Trophoblast cell (in vitro differentiated cells and primary cell): ENCODE data around the gene ZNF738.

Experiments used
- DNase-seq, 2 donors: peaks; one replicate each; pipeline ENCODE4 v3.0.0-alpha.2; 2016
- H2AFZ ChIP-seq: 2 replicates; pipeline ENCODE4 v1.6.1; 2013; ENCODE audit warnings: low read length, moderate library complexity, mild to moderate bottlenecking; ENCODE audit not compliant: insufficient read depth, poor library complexity
- H2AK5ac ChIP-seq: 2 replicates; pipeline ENCODE4 v1.6.1; 2013; ENCODE audit warnings: mild to moderate bottlenecking, low read length
- H2BK120ac ChIP-seq: 2 replicates; pipeline ENCODE4 v1.6.1; 2013; ENCODE audit warnings: low read length, mild to moderate bottlenecking, moderate library complexity; ENCODE audit not compliant: insufficient read depth, poor library complexity
- H2BK12ac ChIP-seq: 2 replicates; pipeline ENCODE4 v1.6.1; 2013; ENCODE audit warnings: mild to moderate bottlenecking, low read length, moderate library complexity
- H2BK5ac ChIP-seq: 2 replicates; pipeline ENCODE4 v1.6.1; 2013; ENCODE audit warnings: low read length, low read depth, moderate library complexity, mild to moderate bottlenecking; ENCODE audit not compliant: poor library complexity
- H3K14ac ChIP-seq: 2 replicates; pipeline ENCODE4 v1.6.1; 2013; ENCODE audit warnings: mild to moderate bottlenecking, low read length
- H3K18ac ChIP-seq: 2 replicates; pipeline ENCODE4 v1.6.1; 2013; ENCODE audit warnings: mild to moderate bottlenecking, low read length
- H3K23ac ChIP-seq: 2 replicates; pipeline ENCODE4 v1.6.1; 2013; ENCODE audit warnings: low read length
- H3K27ac ChIP-seq: 2 replicates; pipeline ENCODE4 v1.5.1; 2013; ENCODE audit warnings: low read depth, mild to moderate bottlenecking, inconsistent platforms, low read length, moderate library complexity
- H3K27me3 ChIP-seq: 2 replicates; pipeline ENCODE4 v1.6.1; 2013; ENCODE audit warnings: inconsistent platforms, mild to moderate bottlenecking, low read length, moderate library complexity; ENCODE audit not compliant: insufficient read depth
- H3K36me3 ChIP-seq, 2 experiments: 1 replicate in 1 of 2; 2 replicates in 1 of 2; pipeline ENCODE4 v1.6.1; 2013; ENCODE audit warnings: low read length in 2 of 2, mild to moderate bottlenecking in 2 of 2, moderate library complexity in 1 of 2; ENCODE audit not compliant: insufficient read depth in 2 of 2, control insufficient read depth in 1 of 2
- H3K4ac ChIP-seq: 2 replicates; pipeline ENCODE4 v1.6.1; 2013; ENCODE audit warnings: low read depth, mild to moderate bottlenecking, low read length, moderate library complexity
- H3K4me1 ChIP-seq, 2 experiments: 1 replicate in 1 of 2; 2 replicates in 1 of 2; pipeline ENCODE4 v1.6.1; 2013; ENCODE audit warnings: low read length in 2 of 2, mild to moderate bottlenecking in 2 of 2, moderate library complexity in 1 of 2; ENCODE audit not compliant: insufficient read depth in 2 of 2, control insufficient read depth in 1 of 2
- H3K4me2 ChIP-seq: 2 replicates; pipeline ENCODE4 v1.6.1; 2013; ENCODE audit warnings: inconsistent platforms, mild to moderate bottlenecking, low read length, moderate library complexity
- H3K4me3 ChIP-seq: 2 replicates; pipeline ENCODE4 v1.5.1; 2013; ENCODE audit warnings: mild to moderate bottlenecking, low read depth, low read length, inconsistent platforms
- H3K79me1 ChIP-seq: one replicate; pipeline ENCODE4 v1.6.1; 2013; ENCODE audit warnings: low read length
- H3K79me2 ChIP-seq: 2 replicates; pipeline ENCODE4 v1.6.1; 2013; ENCODE audit warnings: low read length, mild to moderate bottlenecking; ENCODE audit not compliant: control insufficient read depth, insufficient read depth, poor library complexity
- H3K9ac ChIP-seq: 2 replicates; pipeline ENCODE4 v1.6.1; 2013; ENCODE audit warnings: mild to moderate bottlenecking, low read length
- H3K9me3 ChIP-seq: 2 replicates; pipeline ENCODE4 v1.6.1; 2013; ENCODE audit warnings: low read depth, mild to moderate bottlenecking, control low read depth, inconsistent platforms, low read length; ENCODE audit not compliant: insufficient read depth
- H4K12ac ChIP-seq: 2 replicates; pipeline ENCODE4 v1.6.1; 2013; ENCODE audit warnings: low read depth, mild to moderate bottlenecking, low read length, moderate library complexity
- H4K8ac ChIP-seq: 2 replicates; pipeline ENCODE4 v1.6.1; 2013; ENCODE audit warnings: low read depth, mild to moderate bottlenecking, low read length, moderate library complexity
- H4K91ac ChIP-seq: one replicate; pipeline ENCODE4 v1.6.1; 2013; ENCODE audit warnings: low read depth, mild to moderate bottlenecking, low read length, moderate library complexity
- WGBS: extraction: QIAGEN DNeasy Blood & Tissue Kit; methylation state at CpG from one replicate; pipeline ENCODE4 v1.1.7; 2013; ENCODE audit warnings: missing lambda C conversion rate; ENCODE audit not compliant: insufficient read length, insufficient coverage; ENCODE audit errors: extremely low coverage; 5-methylcytosine and 5-hydroxymethylcytosine counted together

ZNF738 gene

GRCh38 chr19:21410166-21410565 is 51.4 kb downstream of the ZNF738 start:
- Histone ChIP-seq H3K14ac (no peak overlapping the region), H3K36me3 (peaks cover 19 to 23% of the 10 kb centered on the region in 2 experiments)

GRCh38 chr19:21422244-21422643 is 63.4 kb downstream of the ZNF738 start:
- no peak overlapping the region for H2BK120ac ChIP-seq
- H4K91ac ChIP-seq, result no peak overlapping the region
- no peak overlapping the region for H2BK12ac ChIP-seq
- no peak overlapping the region for H3K4ac ChIP-seq
- no peak overlapping the region for H4K12ac ChIP-seq
- H3K4me2 ChIP-seq, result no peak overlapping the region
- DNase-seq, result no peak
- no peak overlapping the region for H2BK5ac ChIP-seq
- H3K23ac ChIP-seq, result no peak overlapping the region
- no peaks in the 10 kb centered on the region for H3K4me1 ChIP-seq
- H3K18ac ChIP-seq, result no peak overlapping the region
- H3K36me3 ChIP-seq, result peaks cover 11 to 16% of the 10 kb centered on the region in 2 experiments
- no peak overlapping the region for H2AK5ac ChIP-seq
- H2AFZ ChIP-seq, result no peak overlapping the region
- no peak overlapping the region for H3K14ac ChIP-seq
- H4K8ac ChIP-seq, result no peak overlapping the region
- no peaks in the 10 kb centered on the region for H3K79me1 ChIP-seq
- H3K27me3 ChIP-seq, result no peaks in the 10 kb centered on the region
- H3K27ac ChIP-seq, result no peak overlapping the region
- H3K9ac ChIP-seq, result no peak overlapping the region
- no peak overlapping the region for H3K4me3 ChIP-seq
- H3K79me2 ChIP-seq, result no peaks in the 10 kb centered on the region
- peaks cover 9% of the 10 kb centered on the region for H3K9me3 ChIP-seq

More at GRCh38 chr19:21410166-21410565, 51.4 kb downstream of the ZNF738 start:
- no peaks in the 10 kb centered on the region for H3K4me1 ChIP-seq
- H2BK12ac ChIP-seq, result no peak overlapping the region
- no peak overlapping the region for H4K91ac ChIP-seq
- no peak overlapping the region for H2AFZ ChIP-seq
- no peaks in the 10 kb centered on the region for H3K27me3 ChIP-seq
- H3K9me3 ChIP-seq, result no peaks in the 10 kb centered on the region
- no peak overlapping the region for H2BK5ac ChIP-seq
- no peak for DNase-seq
- H4K12ac ChIP-seq, result no peak overlapping the region
- no peak overlapping the region for H3K27ac ChIP-seq
- H3K4ac ChIP-seq, result no peak overlapping the region
- H2AK5ac ChIP-seq, result no peak overlapping the region
- H3K79me1 ChIP-seq, result no peaks in the 10 kb centered on the region
- H3K9ac ChIP-seq, result no peak overlapping the region
- H3K79me2 ChIP-seq, result no peaks in the 10 kb centered on the region
- no CpG with 5 or more reads among the region's 1 CpG for WGBS
- no peak overlapping the region for H3K18ac ChIP-seq
- H4K8ac ChIP-seq, result no peak overlapping the region
- H3K23ac ChIP-seq, result no peak overlapping the region
- H2BK120ac ChIP-seq, result no peak overlapping the region
- H3K4me2 ChIP-seq, result no peak overlapping the region
- H3K4me3 ChIP-seq, result no peak overlapping the region

GRCh38 chr19:21423057-21424041 is 64.5 kb downstream of the ZNF738 start:
- H2BK5ac ChIP-seq, result no peak overlapping the region
- no peaks in the 10 kb centered on the region for H3K79me2 ChIP-seq

More at GRCh38 chr19:21423057-21424041, 64.5 kb downstream of the ZNF738 start:
- no peak overlapping the region for H3K27ac ChIP-seq
- no peak overlapping the region for H3K9ac ChIP-seq
- no peak overlapping the region for H3K4me2 ChIP-seq
- no peak overlapping the region for H2BK120ac ChIP-seq
- H3K4ac ChIP-seq, result no peak overlapping the region
- H4K12ac ChIP-seq, result no peak overlapping the region
- H3K18ac ChIP-seq, result no peak overlapping the region
- no peaks in the 10 kb centered on the region for H3K4me1 ChIP-seq
- no peak overlapping the region for H2AK5ac ChIP-seq
- H3K27me3 ChIP-seq, result no peaks in the 10 kb centered on the region
- no peak overlapping the region for H2BK12ac ChIP-seq
- no CpG with 5 or more reads among the region's 1 CpG for WGBS
- H3K14ac ChIP-seq, result no peak overlapping the region
- DNase-seq, result peak in 1 of 2 donors; percentile 18
- H3K23ac ChIP-seq, result no peak overlapping the region
- H3K4me3 ChIP-seq, result no peak overlapping the region
- no peaks in the 10 kb centered on the region for H3K79me1 ChIP-seq
- peaks cover 7% of the 10 kb centered on the region for H3K9me3 ChIP-seq
- H4K8ac ChIP-seq, result no peak overlapping the region
- H4K91ac ChIP-seq, result no peak overlapping the region
- no peak overlapping the region for H2AFZ ChIP-seq
- H3K36me3 ChIP-seq, result peaks cover 8 to 15% of the 10 kb centered on the region in 2 experiments
